ENCODE measurements around the gene ETFBKMT.
"Not testable (repeated sequence)": the region's sequence is repeated elsewhere in the genome, so short reads cannot be mapped to it uniquely, and the experiment has no call there.

The ETFBKMT gene

GRCh38 chr12:31682136-31682962, 22.9 kb downstream of the ETFBKMT start:
- Mint-ChIP-seq H3K9me3 (peaks cover 16% of the 10 kb centered on the region), H3K36me3 (ENCODE audit: low read depth) (peaks cover 21% of the 10 kb centered on the region), H3K4me1 (ENCODE audit: low read depth) (peaks cover 8% of the 10 kb centered on the region), H3K27me3 (ENCODE audit: low read depth) (no peaks in the 10 kb centered on the region), H3K4me3 (peak overlapping the region; percentile 47), H3K27ac (peak overlapping the region; percentile 74)

- Mint-ChIP-seq H3K36me3 (ENCODE audit: low read depth) (peaks cover 23% of the 10 kb centered on the region), H3K9me3 (peaks cover 23% of the 10 kb centered on the region), H3K4me3 (no peak overlapping the region), H3K27ac (no peak overlapping the region), H3K27me3 (ENCODE audit: low read depth) (no peaks in the 10 kb centered on the region), H3K4me1 (ENCODE audit: low read depth) (peaks cover 8% of the 10 kb centered on the region)
Measured at GRCh38 chr12:31685801-31686200, 26.3 kb downstream of the ETFBKMT start.

GRCh38 chr12:31687101-31687527, 27.6 kb downstream of the ETFBKMT start:
- Mint-ChIP-seq H3K4me3 (peak overlapping the region; percentile 25), H3K36me3 (ENCODE audit: low read depth) (peaks cover 24% of the 10 kb centered on the region), H3K27me3 (ENCODE audit: low read depth) (no peaks in the 10 kb centered on the region), H3K9me3 (peaks cover 22% of the 10 kb centered on the region), H3K4me1 (ENCODE audit: low read depth) (peaks cover 7% of the 10 kb centered on the region), H3K27ac (peak overlapping the region; percentile 45)

GRCh38 chr12:31689921-31690320, 30.4 kb downstream of the ETFBKMT start:
- H3K27ac Mint-ChIP-seq; H3K4me1 Mint-ChIP-seq (ENCODE audit: low read depth); H3K27me3 Mint-ChIP-seq (ENCODE audit: low read depth); H3K4me3 Mint-ChIP-seq: not testable (repeated sequence)
- peaks cover 13% of the 10 kb centered on the region for H3K36me3 Mint-ChIP-seq (ENCODE audit: low read depth)
- peaks cover 12% of the 10 kb centered on the region for H3K9me3 Mint-ChIP-seq

GRCh38 chr12:31702047-31702446, 42.6 kb downstream of the ETFBKMT start:
- Mint-ChIP-seq H3K4me3 (no peak overlapping the region), H3K9me3 (no peaks in the 10 kb centered on the region), H3K27ac (no peak overlapping the region), H3K4me1 (ENCODE audit: low read depth) (peaks cover 8% of the 10 kb centered on the region), H3K27me3 (ENCODE audit: low read depth) (no peaks in the 10 kb centered on the region), H3K36me3 (ENCODE audit: low read depth) (peaks cover 16% of the 10 kb centered on the region)

GRCh38 chr12:31705621-31706020, 46.1 kb downstream of the ETFBKMT start:
- Mint-ChIP-seq H3K27ac (no peak overlapping the region), H3K27me3 (ENCODE audit: low read depth) (no peaks in the 10 kb centered on the region), H3K9me3 (peaks cover 19% of the 10 kb centered on the region), H3K4me3 (no peak overlapping the region), H3K4me1 (ENCODE audit: low read depth) (peaks cover 8% of the 10 kb centered on the region), H3K36me3 (ENCODE audit: low read depth) (peaks cover 25% of the 10 kb centered on the region)

- not testable (repeated sequence) for H3K4me1 Mint-ChIP-seq (ENCODE audit: low read depth); H3K27me3 Mint-ChIP-seq (ENCODE audit: low read depth); H3K27ac Mint-ChIP-seq; H3K4me3 Mint-ChIP-seq
- Mint-ChIP-seq H3K36me3 (ENCODE audit: low read depth) (peaks cover 26% of the 10 kb centered on the region), H3K9me3 (peaks cover 19% of the 10 kb centered on the region)
Measured at GRCh38 chr12:31708118-31708517, 48.6 kb downstream of the ETFBKMT start.

- no peak overlapping the region for H3K27ac Mint-ChIP-seq
- peaks cover 19% of the 10 kb centered on the region for H3K9me3 Mint-ChIP-seq
- H3K36me3 Mint-ChIP-seq (ENCODE audit: low read depth): peaks cover 24% of the 10 kb centered on the region
- H3K27me3 Mint-ChIP-seq (ENCODE audit: low read depth): no peaks in the 10 kb centered on the region
- H3K4me1 Mint-ChIP-seq (ENCODE audit: low read depth): peaks cover 8% of the 10 kb centered on the region
- no peak overlapping the region for H3K4me3 Mint-ChIP-seq
Measured at GRCh38 chr12:31710021-31710818, 50.7 kb downstream of the ETFBKMT start.

GRCh38 chr12:31712877-31713276, 53.4 kb downstream of the ETFBKMT start:
- Mint-ChIP-seq H3K27me3 (ENCODE audit: low read depth) (no peaks in the 10 kb centered on the region), H3K9me3 (peaks cover 25% of the 10 kb centered on the region), H3K4me1 (ENCODE audit: low read depth) (peaks cover 5% of the 10 kb centered on the region), H3K4me3 (no peak overlapping the region), H3K27ac (no peak overlapping the region), H3K36me3 (ENCODE audit: low read depth) (peaks cover 24% of the 10 kb centered on the region)

- H3K4me1 Mint-ChIP-seq (ENCODE audit: low read depth): peaks cover 8% of the 10 kb centered on the region
- peaks cover 28% of the 10 kb centered on the region for H3K36me3 Mint-ChIP-seq (ENCODE audit: low read depth)
- no peaks in the 10 kb centered on the region for H3K27me3 Mint-ChIP-seq (ENCODE audit: low read depth)
- H3K4me3 Mint-ChIP-seq: no peak overlapping the region
- no peak overlapping the region for H3K27ac Mint-ChIP-seq
- H3K9me3 Mint-ChIP-seq: peaks cover 20% of the 10 kb centered on the region
Measured at GRCh38 chr12:31714406-31715271, 55.2 kb downstream of the ETFBKMT start.

GRCh38 chr12:31715283-31715825, 55.9 kb downstream of the ETFBKMT start:
- Mint-ChIP-seq H3K27me3 (ENCODE audit: low read depth) (no peaks in the 10 kb centered on the region), H3K36me3 (ENCODE audit: low read depth) (peaks cover 24% of the 10 kb centered on the region), H3K4me3 (no peak overlapping the region), H3K4me1 (ENCODE audit: low read depth) (peaks cover 8% of the 10 kb centered on the region), H3K27ac (peak overlapping the region; percentile 37), H3K9me3 (peaks cover 20% of the 10 kb centered on the region)

- Mint-ChIP-seq H3K4me1 (ENCODE audit: low read depth) (peaks cover 17% of the 10 kb centered on the region), H3K36me3 (ENCODE audit: low read depth) (peaks cover 28% of the 10 kb centered on the region), H3K9me3 (peaks cover 20% of the 10 kb centered on the region)
- H3K4me3 Mint-ChIP-seq; H3K27ac Mint-ChIP-seq; H3K27me3 Mint-ChIP-seq (ENCODE audit: low read depth): not testable (repeated sequence)
Measured at GRCh38 chr12:31716998-31717397, 57.5 kb downstream of the ETFBKMT start.

GRCh38 chr12:31718542-31719198, 59.2 kb downstream of the ETFBKMT start:
- H3K9me3 Mint-ChIP-seq: peaks cover 20% of the 10 kb centered on the region
- not testable (repeated sequence) for H3K27ac Mint-ChIP-seq; H3K27me3 Mint-ChIP-seq (ENCODE audit: low read depth); H3K4me3 Mint-ChIP-seq
- peaks cover 36% of the 10 kb centered on the region for H3K36me3 Mint-ChIP-seq (ENCODE audit: low read depth)
- peaks cover 22% of the 10 kb centered on the region for H3K4me1 Mint-ChIP-seq (ENCODE audit: low read depth)

All from T-helper 1 cell treated with Interleukin-12 subunit alpha and Interleukin-12 subunit beta and Interleukin-4 antibody, amounts not matched to agents 30 μg/mL and 1 μg/mL, for 36 hours (primary cell).